Measurements from ENCODE around the gene MYL3. TPM values are rescaled to one million over a fixed set of nuclear protein-coding genes. Genes with fewer than 3 reads are reported as not detected.

MYL3 gene
- polyA plus RNA-seq, 1 donor (not counting 4 experiments of a cell fraction or from before 2014, with no cell fraction given): not detected

DNA sequence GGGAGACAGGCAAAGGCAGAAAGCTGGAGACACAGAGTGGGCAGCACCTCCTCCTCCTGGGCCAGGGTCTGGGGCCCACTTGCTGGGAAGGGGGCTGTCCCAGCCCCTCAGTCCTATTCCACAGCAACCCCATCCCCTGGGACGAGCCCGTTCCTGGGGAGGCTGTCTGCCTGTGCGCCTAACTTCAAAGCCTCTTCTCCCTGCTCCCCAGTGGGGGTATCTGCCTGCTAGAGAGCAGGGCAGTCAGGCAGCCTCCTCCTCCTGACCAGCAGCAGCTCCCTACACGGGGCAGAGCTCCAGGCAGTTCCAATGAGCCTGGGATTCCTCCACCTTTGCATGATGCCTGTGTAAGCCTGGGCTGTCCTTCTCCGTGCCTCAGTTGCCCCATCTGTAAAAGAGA, 21.2 kb upstream of the MYL3 start:
- H3K4me2 ChIP-seq (ENCODE audit: control insufficient read depth, extremely low read depth, insufficient read depth, low read depth, low read length): no peak overlapping the region
- dilution Hi-C loops (cut with MboI; ENCODE audit: extremely low pct_ligation_motif_present, low sequenced_read_pairs): no loop called here
- no peak overlapping the region for H3K27ac ChIP-seq (ENCODE audit: control insufficient read depth, insufficient read depth, low read length)
- H3K36me3 ChIP-seq (ENCODE audit: control insufficient read depth in 2 of 2, extremely low read depth in 1 of 2, insufficient read depth in 2 of 2, low read length in 2 of 2): no peaks in the 10 kb centered on the region
- no peak overlapping the region for H3K9ac ChIP-seq (ENCODE audit: control insufficient read depth, extremely low read depth, insufficient read depth, low read length)
- no peaks in the 10 kb centered on the region for H3K9me3 ChIP-seq (ENCODE audit: control insufficient read depth, low read depth, low read length)
- no peak overlapping the region for H2AFZ ChIP-seq (ENCODE audit: control insufficient read depth, low read length)
- FAIRE-seq: no peak
- no peak overlapping the region for H3K4me3 ChIP-seq (ENCODE audit: control insufficient read depth in 2 of 3, extremely low read depth in 1 of 3, insufficient read depth in 2 of 3, low read depth in 1 of 3, low read length in 3 of 3)
- no peak for DNase-seq (ENCODE audit: low read depth, low spot score)
- H4K20me1 ChIP-seq (ENCODE audit: control insufficient read depth, extremely low read depth, insufficient read depth, low read length): no peaks in the 10 kb centered on the region
- TF ChIP-seq CTCF (optimal IDR thresholded peaks at IDR 0.05 in 1 of 3, IDR thresholded peaks at IDR 0.05 in 1 of 3, conservative IDR thresholded peaks at IDR 0.05 in 1 of 3; ENCODE audit: extremely low read depth in 1 of 3, insufficient read depth in 2 of 3, low read length in 3 of 3) (no peak), EZH2 (IDR thresholded peaks at IDR 0.05; ENCODE audit: low read length) (peak; percentile 7)
- H3K4me1 ChIP-seq (ENCODE audit: control insufficient read depth, extremely low read depth, insufficient read depth, low read length): no peaks in the 10 kb centered on the region
- no peaks in the 10 kb centered on the region for H3K79me2 ChIP-seq (ENCODE audit: control insufficient read depth, insufficient read depth, low read length)
- no peaks in the 10 kb centered on the region for H3K9me1 ChIP-seq (ENCODE audit: control insufficient read depth, extremely low read depth, insufficient read depth, low read length)
- peaks cover 56% of the 10 kb centered on the region for H3K27me3 ChIP-seq (ENCODE audit: control insufficient read depth, extremely low read depth, insufficient read depth, low read length)

DNA sequence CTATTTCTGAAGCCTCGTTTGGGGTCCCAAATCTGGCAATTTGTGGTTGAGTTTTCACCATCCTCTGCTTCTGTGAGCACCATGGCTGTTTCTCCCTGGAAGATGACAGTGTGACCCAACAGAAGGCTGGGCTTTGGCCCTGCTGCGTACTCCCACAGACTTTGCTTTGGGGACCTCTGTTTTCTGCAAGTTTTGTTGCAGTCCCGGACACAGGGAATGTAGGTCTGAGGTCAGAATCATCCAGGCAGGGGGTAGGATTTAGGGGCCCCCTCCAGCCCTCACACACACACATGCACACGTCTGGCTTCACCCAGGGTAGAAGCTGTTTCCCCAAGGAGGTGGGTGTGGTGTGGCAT, 20.6 kb upstream of the MYL3 start:
- Histone ChIP-seq H3K4me2 (ENCODE audit: control insufficient read depth, extremely low read depth, insufficient read depth, low read depth, low read length) (no peak overlapping the region), H3K27me3 (ENCODE audit: control insufficient read depth, extremely low read depth, insufficient read depth, low read length) (peaks cover 55% of the 10 kb centered on the region)
- FAIRE-seq: no peak

More for the DNA sequence above, 20.6 kb upstream of the MYL3 start:
- dilution Hi-C loops (cut with MboI; ENCODE audit: extremely low pct_ligation_motif_present, low sequenced_read_pairs): no loop called here
- no peaks in the 10 kb centered on the region for H3K4me1 ChIP-seq (ENCODE audit: control insufficient read depth, extremely low read depth, insufficient read depth, low read length)
- no peaks in the 10 kb centered on the region for H3K9me1 ChIP-seq (ENCODE audit: control insufficient read depth, extremely low read depth, insufficient read depth, low read length)
- no peak for DNase-seq (ENCODE audit: low read depth, low spot score)
- H4K20me1 ChIP-seq (ENCODE audit: control insufficient read depth, extremely low read depth, insufficient read depth, low read length): no peaks in the 10 kb centered on the region
- H3K79me2 ChIP-seq (ENCODE audit: control insufficient read depth, insufficient read depth, low read length): no peaks in the 10 kb centered on the region
- H3K4me3 ChIP-seq (ENCODE audit: control insufficient read depth in 2 of 3, extremely low read depth in 1 of 3, insufficient read depth in 2 of 3, low read depth in 1 of 3, low read length in 3 of 3): no peak overlapping the region
- no peaks in the 10 kb centered on the region for H3K36me3 ChIP-seq (ENCODE audit: control insufficient read depth in 2 of 2, extremely low read depth in 1 of 2, insufficient read depth in 2 of 2, low read length in 2 of 2)
- no peak overlapping the region for H3K9ac ChIP-seq (ENCODE audit: control insufficient read depth, extremely low read depth, insufficient read depth, low read length)
- no peaks in the 10 kb centered on the region for H3K9me3 ChIP-seq (ENCODE audit: control insufficient read depth, low read depth, low read length)
- H2AFZ ChIP-seq (ENCODE audit: control insufficient read depth, low read length): no peak overlapping the region
- no peak for TF ChIP-seq CTCF (optimal IDR thresholded peaks at IDR 0.05 in 1 of 3, IDR thresholded peaks at IDR 0.05 in 1 of 3, conservative IDR thresholded peaks at IDR 0.05 in 1 of 3; ENCODE audit: extremely low read depth in 1 of 3, insufficient read depth in 2 of 3, low read length in 3 of 3)
- peak; percentile 68 for TF ChIP-seq EZH2 (IDR thresholded peaks at IDR 0.05; ENCODE audit: low read length)
- no peak overlapping the region for H3K27ac ChIP-seq (ENCODE audit: control insufficient read depth, insufficient read depth, low read length)
